ENCODE measurements around the gene MYCBP.
"Not testable (repeated sequence)": the region's sequence is repeated elsewhere in the genome, so short reads cannot be mapped to it uniquely, and the experiment has no call there.

The MYCBP gene

GRCh38 chr1:38865112-38865715 is 7.9 kb downstream of the MYCBP start:
- Histone ChIP-seq H3K27ac (ENCODE audit: low read depth, low read length) (no peak overlapping the region), H3K27me3 (ENCODE audit: control insufficient read depth, insufficient read depth, low read length) (no peaks in the 10 kb centered on the region), H3K4me1 (ENCODE audit: control insufficient read depth, insufficient read depth, low read length) (peaks cover 3% of the 10 kb centered on the region; the same call in 1 of the 2 replicates), H3K9me3 (ENCODE audit: control insufficient read depth, insufficient read depth, low read length) (no peaks in the 10 kb centered on the region), H3K9ac (ENCODE audit: low read depth, low read length) (no peak overlapping the region), H3K4me3 (ENCODE audit: low read depth, low read length) (no peak overlapping the region), H3K36me3 (ENCODE audit: control insufficient read depth, insufficient read depth, low read length) (peaks cover 45% of the 10 kb centered on the region)

GRCh38 chr1:38860454-38860795 is 12.7 kb downstream of the MYCBP start:
- peak overlapping the region; percentile 66; the same call in 1 of the 2 replicates for H3K9ac ChIP-seq (ENCODE audit: low read depth, low read length)
- peaks cover 6% of the 10 kb centered on the region; the same call in 1 of the 2 replicates for H3K4me1 ChIP-seq (ENCODE audit: control insufficient read depth, insufficient read depth, low read length)
- H3K27me3 ChIP-seq (ENCODE audit: control insufficient read depth, insufficient read depth, low read length) = no peaks in the 10 kb centered on the region
- H3K4me3 ChIP-seq (ENCODE audit: low read depth, low read length) = peak overlapping the region; percentile 88
- H3K9me3 ChIP-seq (ENCODE audit: control insufficient read depth, insufficient read depth, low read length) = no peaks in the 10 kb centered on the region
- H3K36me3 ChIP-seq (ENCODE audit: control insufficient read depth, insufficient read depth, low read length) = peaks cover 51% of the 10 kb centered on the region
- no peak overlapping the region for H3K27ac ChIP-seq (ENCODE audit: low read depth, low read length)

GRCh38 chr1:38859561-38860453 is 13.3 kb downstream of the MYCBP start, which contains the start of gene RRAGC:
TSS of gene RRAGC (minus strand) at chr1:38859772. CDS start at chr1:38859646, 126 bp downstream.
- Histone ChIP-seq H3K4me1 (ENCODE audit: control insufficient read depth, insufficient read depth, low read length) (peaks cover 6% of the 10 kb centered on the region; the same call in 1 of the 2 replicates), H3K27ac (ENCODE audit: low read depth, low read length) (peak within 1 kb of the TSS; percentile 59), H3K36me3 (ENCODE audit: control insufficient read depth, insufficient read depth, low read length) (peaks cover 51% of the 10 kb centered on the region)

GRCh38 chr1:38858833-38859560 is 14.2 kb downstream of the MYCBP start:
- H3K4me3 ChIP-seq (ENCODE audit: low read depth, low read length) = peak overlapping the region; percentile 88
- H3K9me3 ChIP-seq (ENCODE audit: control insufficient read depth, insufficient read depth, low read length) = no peaks in the 10 kb centered on the region
- H3K36me3 ChIP-seq (ENCODE audit: control insufficient read depth, insufficient read depth, low read length) = peaks cover 50% of the 10 kb centered on the region
- H3K4me1 ChIP-seq (ENCODE audit: control insufficient read depth, insufficient read depth, low read length) = peaks cover 6% of the 10 kb centered on the region; the same call in 1 of the 2 replicates
- no peaks in the 10 kb centered on the region for H3K27me3 ChIP-seq (ENCODE audit: control insufficient read depth, insufficient read depth, low read length)
- peak overlapping the region; percentile 13; the same call in 1 of the 2 replicates for H3K9ac ChIP-seq (ENCODE audit: low read depth, low read length)
- H3K27ac ChIP-seq (ENCODE audit: low read depth, low read length) = peak overlapping the region; percentile 59

More at GRCh38 chr1:38859561-38860453, 13.3 kb downstream of the MYCBP start, which contains the start of gene RRAGC:
- H3K9ac ChIP-seq (ENCODE audit: low read depth, low read length) = peak within 1 kb of the TSS; percentile 66
- no peaks in the 10 kb centered on the region for H3K27me3 ChIP-seq (ENCODE audit: control insufficient read depth, insufficient read depth, low read length)
- peak within 1 kb of the TSS; percentile 88 for H3K4me3 ChIP-seq (ENCODE audit: low read depth, low read length)
- H3K9me3 ChIP-seq (ENCODE audit: control insufficient read depth, insufficient read depth, low read length) = no peaks in the 10 kb centered on the region

GRCh38 chr1:38852780-38853179 is 20.4 kb downstream of the MYCBP start:
- Histone ChIP-seq H3K27ac (ENCODE audit: low read depth, low read length) (no peak overlapping the region), H3K9ac (ENCODE audit: low read depth, low read length) (no peak overlapping the region), H3K4me1 (ENCODE audit: control insufficient read depth, insufficient read depth, low read length) (no peaks in the 10 kb centered on the region)

GRCh38 chr1:38848071-38848470 is 25.1 kb downstream of the MYCBP start:
- no peaks in the 10 kb centered on the region for H3K27me3 ChIP-seq (ENCODE audit: control insufficient read depth, insufficient read depth, low read length)
- H3K27ac ChIP-seq (ENCODE audit: low read depth, low read length) = no peak overlapping the region
- H3K9ac ChIP-seq (ENCODE audit: low read depth, low read length) = no peak overlapping the region
- H3K4me3 ChIP-seq (ENCODE audit: low read depth, low read length) = no peak overlapping the region
- no peaks in the 10 kb centered on the region for H3K9me3 ChIP-seq (ENCODE audit: control insufficient read depth, insufficient read depth, low read length)
- no peaks in the 10 kb centered on the region for H3K4me1 ChIP-seq (ENCODE audit: control insufficient read depth, insufficient read depth, low read length)
- peaks cover 81% of the 10 kb centered on the region for H3K36me3 ChIP-seq (ENCODE audit: control insufficient read depth, insufficient read depth, low read length)

More at GRCh38 chr1:38852780-38853179, 20.4 kb downstream of the MYCBP start:
- Histone ChIP-seq H3K36me3 (ENCODE audit: control insufficient read depth, insufficient read depth, low read length) (peaks cover 73% of the 10 kb centered on the region), H3K27me3 (ENCODE audit: control insufficient read depth, insufficient read depth, low read length) (no peaks in the 10 kb centered on the region), H3K4me3 (ENCODE audit: low read depth, low read length) (no peak overlapping the region), H3K9me3 (ENCODE audit: control insufficient read depth, insufficient read depth, low read length) (no peaks in the 10 kb centered on the region)

- H3K36me3 ChIP-seq (ENCODE audit: control insufficient read depth, insufficient read depth, low read length) = peaks cover 71% of the 10 kb centered on the region
These were observed 26.9 kb downstream of the MYCBP start for GRCh38 chr1:38846210-38846609.

GRCh38 chr1:38845088-38845487 is 28.1 kb downstream of the MYCBP start:
- peaks cover 69% of the 10 kb centered on the region for H3K36me3 ChIP-seq (ENCODE audit: control insufficient read depth, insufficient read depth, low read length)
- not testable (repeated sequence) for H3K27ac ChIP-seq (ENCODE audit: low read depth, low read length); H3K9me3 ChIP-seq (ENCODE audit: control insufficient read depth, insufficient read depth, low read length); H3K27me3 ChIP-seq (ENCODE audit: control insufficient read depth, insufficient read depth, low read length); H3K4me3 ChIP-seq (ENCODE audit: low read depth, low read length); H3K9ac ChIP-seq (ENCODE audit: low read depth, low read length); H3K4me1 ChIP-seq (ENCODE audit: control insufficient read depth, insufficient read depth, low read length)

More at GRCh38 chr1:38846210-38846609, 26.9 kb downstream of the MYCBP start:
- Histone ChIP-seq H3K4me3 (ENCODE audit: low read depth, low read length) (no peak overlapping the region), H3K4me1 (ENCODE audit: control insufficient read depth, insufficient read depth, low read length) (no peaks in the 10 kb centered on the region), H3K9me3 (ENCODE audit: control insufficient read depth, insufficient read depth, low read length) (no peaks in the 10 kb centered on the region), H3K27me3 (ENCODE audit: control insufficient read depth, insufficient read depth, low read length) (no peaks in the 10 kb centered on the region), H3K9ac (ENCODE audit: low read depth, low read length) (no peak overlapping the region), H3K27ac (ENCODE audit: low read depth, low read length) (no peak overlapping the region)

- Histone ChIP-seq H3K9me3 (ENCODE audit: control insufficient read depth, insufficient read depth, low read length) (no peaks in the 10 kb centered on the region), H3K27ac (ENCODE audit: low read depth, low read length) (no peak overlapping the region), H3K9ac (ENCODE audit: low read depth, low read length) (no peak overlapping the region), H3K36me3 (ENCODE audit: control insufficient read depth, insufficient read depth, low read length) (peaks cover 56% of the 10 kb centered on the region), H3K27me3 (ENCODE audit: control insufficient read depth, insufficient read depth, low read length) (no peaks in the 10 kb centered on the region), H3K4me1 (ENCODE audit: control insufficient read depth, insufficient read depth, low read length) (peaks cover 13% of the 10 kb centered on the region), H3K4me3 (ENCODE audit: low read depth, low read length) (no peak overlapping the region)
These were observed 32.9 kb downstream of the MYCBP start for GRCh38 chr1:38840281-38840680.

GRCh38 chr1:38839363-38839762 is 33.8 kb downstream of the MYCBP start:
- H3K4me1 ChIP-seq (ENCODE audit: control insufficient read depth, insufficient read depth, low read length) = peaks cover 13% of the 10 kb centered on the region
- no peaks in the 10 kb centered on the region for H3K9me3 ChIP-seq (ENCODE audit: control insufficient read depth, insufficient read depth, low read length)
- H3K4me3 ChIP-seq (ENCODE audit: low read depth, low read length) = no peak overlapping the region
- H3K9ac ChIP-seq (ENCODE audit: low read depth, low read length) = no peak overlapping the region
- H3K27me3 ChIP-seq (ENCODE audit: control insufficient read depth, insufficient read depth, low read length) = no peaks in the 10 kb centered on the region
- no peak overlapping the region for H3K27ac ChIP-seq (ENCODE audit: low read depth, low read length)
- peaks cover 47% of the 10 kb centered on the region for H3K36me3 ChIP-seq (ENCODE audit: control insufficient read depth, insufficient read depth, low read length)

Data from HUES48 (cell line).